GM12873 (cell line): Measurements from ENCODE around the gene FCRL2.

Experiments used
- TF ChIP-seq, protein P1 (sequence below): IDR thresholded peaks from 2 replicates; pipeline ENCODE4 v1.5.1; 2012; ENCODE audit warnings: low read depth, mild to moderate bottlenecking, moderate library complexity, low read length, control low read depth; ENCODE audit not compliant: insufficient read depth; ENCODE audit errors: missing control alignments

Gene FCRL2, protein sequence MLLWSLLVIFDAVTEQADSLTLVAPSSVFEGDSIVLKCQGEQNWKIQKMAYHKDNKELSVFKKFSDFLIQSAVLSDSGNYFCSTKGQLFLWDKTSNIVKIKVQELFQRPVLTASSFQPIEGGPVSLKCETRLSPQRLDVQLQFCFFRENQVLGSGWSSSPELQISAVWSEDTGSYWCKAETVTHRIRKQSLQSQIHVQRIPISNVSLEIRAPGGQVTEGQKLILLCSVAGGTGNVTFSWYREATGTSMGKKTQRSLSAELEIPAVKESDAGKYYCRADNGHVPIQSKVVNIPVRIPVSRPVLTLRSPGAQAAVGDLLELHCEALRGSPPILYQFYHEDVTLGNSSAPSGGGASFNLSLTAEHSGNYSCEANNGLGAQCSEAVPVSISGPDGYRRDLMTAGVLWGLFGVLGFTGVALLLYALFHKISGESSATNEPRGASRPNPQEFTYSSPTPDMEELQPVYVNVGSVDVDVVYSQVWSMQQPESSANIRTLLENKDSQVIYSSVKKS

DNA sequence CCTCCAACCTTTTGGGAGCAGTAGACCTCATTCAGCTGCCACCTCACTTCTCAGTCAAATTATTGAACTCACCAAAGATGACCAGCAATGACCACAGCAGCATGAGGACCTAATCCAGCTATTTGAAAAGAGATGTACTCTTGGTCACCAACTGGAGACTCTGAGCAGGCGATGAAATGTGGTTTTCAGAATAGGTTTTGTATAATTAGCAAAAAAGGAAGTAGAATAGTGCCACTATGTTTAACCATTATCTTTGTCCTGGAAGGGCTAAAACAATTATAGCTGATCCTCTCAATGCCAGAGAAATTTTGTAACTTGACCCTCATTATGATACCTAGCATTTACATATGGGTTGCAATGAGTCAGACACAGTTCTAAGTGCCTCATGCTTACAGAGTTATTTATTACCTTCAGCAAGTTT is at the start of gene FCRL2:
Gene FCRL2, minus strand, starts transcription at position 162 of the 421 bp plus-strand sequence. Its CDS starts 59 bp downstream, at position 103.
- TF ChIP-seq, protein P1, sequence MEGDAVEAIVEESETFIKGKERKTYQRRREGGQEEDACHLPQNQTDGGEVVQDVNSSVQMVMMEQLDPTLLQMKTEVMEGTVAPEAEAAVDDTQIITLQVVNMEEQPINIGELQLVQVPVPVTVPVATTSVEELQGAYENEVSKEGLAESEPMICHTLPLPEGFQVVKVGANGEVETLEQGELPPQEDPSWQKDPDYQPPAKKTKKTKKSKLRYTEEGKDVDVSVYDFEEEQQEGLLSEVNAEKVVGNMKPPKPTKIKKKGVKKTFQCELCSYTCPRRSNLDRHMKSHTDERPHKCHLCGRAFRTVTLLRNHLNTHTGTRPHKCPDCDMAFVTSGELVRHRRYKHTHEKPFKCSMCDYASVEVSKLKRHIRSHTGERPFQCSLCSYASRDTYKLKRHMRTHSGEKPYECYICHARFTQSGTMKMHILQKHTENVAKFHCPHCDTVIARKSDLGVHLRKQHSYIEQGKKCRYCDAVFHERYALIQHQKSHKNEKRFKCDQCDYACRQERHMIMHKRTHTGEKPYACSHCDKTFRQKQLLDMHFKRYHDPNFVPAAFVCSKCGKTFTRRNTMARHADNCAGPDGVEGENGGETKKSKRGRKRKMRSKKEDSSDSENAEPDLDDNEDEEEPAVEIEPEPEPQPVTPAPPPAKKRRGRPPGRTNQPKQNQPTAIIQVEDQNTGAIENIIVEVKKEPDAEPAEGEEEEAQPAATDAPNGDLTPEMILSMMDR, result no peak

- TF ChIP-seq, protein P1, result no peak
These were observed 43.4 kb upstream of the FCRL2 start for GRCh38 chr1:157820299-157820698.

DNA sequence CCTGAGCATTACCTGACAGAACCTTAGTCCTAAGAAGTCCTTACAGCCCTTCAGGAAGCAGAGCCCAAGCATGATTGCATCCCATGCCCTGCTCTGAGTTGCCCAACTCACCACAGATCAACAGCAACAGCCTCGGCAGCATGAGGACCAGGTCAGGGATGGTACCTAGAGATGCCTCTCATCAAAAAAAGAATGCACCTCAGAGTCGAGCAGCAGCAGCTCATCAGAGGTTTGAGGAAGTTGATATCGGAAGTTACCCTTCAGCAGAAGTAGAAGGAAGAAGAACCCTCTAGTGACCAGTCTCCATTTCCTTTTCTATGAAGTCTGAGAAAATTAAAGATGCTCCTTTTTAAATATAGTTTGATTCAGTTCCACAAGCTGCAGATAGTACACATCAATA is 43.0 kb upstream of the FCRL2 start, which contains the start of gene FCRL1:
Gene FCRL1, minus strand, starts transcription at position 225 of the 400 bp plus-strand sequence. Its CDS starts 83 bp downstream, at position 142.
- TF ChIP-seq, protein P1, result no peak

GRCh38 chr1:157819215-157819614 is 42.3 kb upstream of the FCRL2 start:
- TF ChIP-seq, protein P1, result no peak

DNA sequence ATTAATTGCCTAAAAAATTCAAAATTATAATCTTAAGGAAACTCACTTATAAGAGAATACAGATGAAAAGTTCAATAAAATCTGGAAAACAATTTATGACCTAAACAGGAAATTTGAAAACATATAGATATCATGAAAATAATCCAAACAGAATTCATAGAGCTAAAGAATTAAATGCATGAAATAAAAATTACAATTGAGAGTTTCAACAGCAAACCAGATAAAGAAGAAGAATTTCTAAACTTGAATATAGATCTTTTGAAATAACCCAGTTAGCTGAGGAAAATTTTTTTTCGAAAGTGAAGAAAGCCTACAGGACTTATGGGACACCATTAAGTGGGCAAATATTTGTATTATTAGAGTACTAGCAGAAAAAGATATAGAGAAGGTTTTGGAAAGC is 36.3 kb upstream of the FCRL2 start:
- TF ChIP-seq, protein P1, result no peak

DNA sequence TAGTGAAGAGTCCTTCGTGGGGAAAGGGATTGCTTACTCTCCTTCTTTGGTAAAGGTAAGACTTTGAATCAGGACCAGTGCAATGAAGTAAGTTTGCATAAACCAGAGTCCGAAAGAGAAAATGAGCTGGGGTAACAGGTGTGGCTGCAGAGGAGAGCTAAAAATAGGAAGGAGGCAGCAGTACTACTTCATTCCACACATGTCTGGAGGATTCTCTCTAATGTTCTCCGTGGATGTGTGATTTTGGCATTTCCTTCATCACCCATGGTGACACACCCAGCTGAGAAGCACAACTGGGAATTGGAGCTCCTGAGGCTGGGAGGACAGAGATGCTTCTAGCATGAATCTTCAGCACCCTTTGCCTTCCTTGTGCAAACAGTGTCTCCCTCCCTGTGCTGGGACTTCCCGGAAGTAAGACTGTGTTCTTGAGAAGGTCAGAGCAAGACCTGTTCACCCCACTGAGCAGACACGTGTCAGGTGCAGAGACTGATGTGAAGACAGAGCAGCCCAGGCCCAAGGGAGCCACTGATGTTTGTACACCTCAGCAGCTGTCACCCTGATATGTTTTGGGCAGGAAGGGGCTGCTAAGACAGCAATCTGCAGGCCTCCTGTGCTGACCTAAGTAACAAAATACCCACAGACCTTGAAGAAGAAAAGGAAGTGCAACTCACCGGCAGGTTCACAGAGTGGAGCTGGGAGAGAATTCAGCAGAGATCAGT is 29.7 kb upstream of the FCRL2 start:
- TF ChIP-seq, protein P1, result no peak

GRCh38 chr1:157803851-157804250 is 26.9 kb upstream of the FCRL2 start:
- TF ChIP-seq, protein P1, result no peak
